Gastroesophageal sphincter (tissue), 2 donors: ENCODE measurements around the gene AMN1.

Experiments used
- POLR2A ChIP-seq, 2 donors: fragments of 450-650 bp; IDR thresholded peaks; one replicate each; pipeline ENCODE4 v1.6.1; 2017; ENCODE audit warnings: antibody characterized with exemption in 2 of 2, mild to moderate bottlenecking in 2 of 2, moderate library complexity in 1 of 2
- POLR2AphosphoS5 ChIP-seq: sonication (generic); formaldehyde crosslinking; IDR thresholded peaks from one replicate; pipeline ENCODE4 v1.6.1; 2017; ENCODE audit warnings: antibody characterized with exemption

GRCh38 chr12:31672521-31672920 is 56.3 kb downstream of the AMN1 start:
- TF ChIP-seq POLR2A (IDR thresholded peaks at IDR 0.05) (no peak), POLR2AphosphoS5 (no peak)
